ENCODE measurements around the gene SMIM11.
"Not testable (repeated sequence)": the region's sequence is repeated elsewhere in the genome, so short reads cannot be mapped to it uniquely, and the experiment has no call there.

GRCh38 chr21:34375619-34375972, 289 bp downstream of the SMIM11 start:
- TF ChIP-seq POLR2AphosphoS5, POLR2A (IDR thresholded peaks at IDR 0.05; ENCODE audit: low read depth, low read length): not testable (repeated sequence)
